Kidney tubule cell (primary cell): Measurements from ENCODE around the gene COL19A1.
"Not testable (repeated sequence)": the region's sequence is repeated elsewhere in the genome, so short reads cannot be mapped to it uniquely, and the experiment has no call there.

Source experiments
- DNase-seq: peaks from one replicate; pipeline ENCODE4 v3.0.0-alpha.2; 2018; ENCODE audit warnings: low spot score

Gene COL19A1

DNA sequence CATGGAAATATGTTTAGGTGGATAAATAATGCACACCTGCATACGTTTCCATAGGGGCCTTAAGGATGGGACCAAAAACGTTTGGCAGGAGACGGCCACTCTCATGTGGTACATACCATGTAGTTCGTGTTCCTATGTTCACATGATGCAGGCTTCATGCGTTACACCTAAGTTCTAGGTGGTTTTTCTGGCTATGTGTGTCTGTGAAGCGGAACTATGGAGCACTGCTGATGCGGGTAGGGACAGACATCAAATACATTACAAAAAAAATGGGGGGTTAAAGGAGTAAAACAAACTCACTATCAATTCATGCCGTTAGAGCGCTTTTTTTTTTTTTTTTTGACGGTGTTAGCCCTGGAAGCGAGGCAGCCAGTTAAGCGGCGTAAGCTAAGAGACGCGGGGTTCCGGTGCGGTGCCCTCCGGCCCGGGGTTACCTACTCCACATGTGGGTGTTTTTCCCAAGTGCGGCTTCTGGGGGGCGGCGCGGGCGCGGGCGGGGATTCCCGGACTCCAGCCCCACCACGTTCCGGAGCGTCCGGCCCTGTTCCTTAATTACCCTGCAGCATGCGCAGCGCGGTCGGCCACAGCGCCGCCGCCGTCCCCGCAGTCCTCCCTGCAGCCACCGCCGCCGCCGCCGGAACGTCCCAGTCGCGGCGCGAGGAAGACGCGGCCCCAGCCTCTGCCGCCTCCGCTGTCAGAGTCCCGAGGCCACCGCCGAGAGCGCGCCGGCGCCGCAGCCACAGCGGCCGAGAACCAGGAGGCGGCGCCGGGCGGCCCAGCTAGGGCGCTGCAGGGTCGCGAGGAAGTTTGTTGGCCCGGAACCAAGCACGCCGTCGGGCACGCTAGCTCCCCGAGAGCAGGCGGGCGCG is 648 bp downstream of the COL19A1 start:
- DNase-seq = peak; percentile 48

DNA sequence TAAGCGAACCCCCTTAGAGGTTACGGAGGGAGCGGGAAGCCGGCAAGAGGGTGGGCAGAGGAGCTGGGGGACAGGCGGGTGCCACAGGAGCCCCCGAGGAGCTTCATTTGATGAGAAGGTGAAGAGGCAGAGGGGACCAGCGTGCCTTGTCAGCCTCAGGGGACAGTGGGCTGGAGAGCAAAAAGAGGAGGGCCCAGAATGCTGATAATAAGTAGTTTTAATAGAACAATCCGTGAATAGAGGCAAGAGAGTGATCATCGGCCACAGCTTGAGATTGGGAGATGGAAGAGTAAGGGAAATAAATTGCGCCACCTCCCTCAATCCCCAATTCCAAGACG is 1.3 kb downstream of the COL19A1 start:
- no peak for DNase-seq

DNA sequence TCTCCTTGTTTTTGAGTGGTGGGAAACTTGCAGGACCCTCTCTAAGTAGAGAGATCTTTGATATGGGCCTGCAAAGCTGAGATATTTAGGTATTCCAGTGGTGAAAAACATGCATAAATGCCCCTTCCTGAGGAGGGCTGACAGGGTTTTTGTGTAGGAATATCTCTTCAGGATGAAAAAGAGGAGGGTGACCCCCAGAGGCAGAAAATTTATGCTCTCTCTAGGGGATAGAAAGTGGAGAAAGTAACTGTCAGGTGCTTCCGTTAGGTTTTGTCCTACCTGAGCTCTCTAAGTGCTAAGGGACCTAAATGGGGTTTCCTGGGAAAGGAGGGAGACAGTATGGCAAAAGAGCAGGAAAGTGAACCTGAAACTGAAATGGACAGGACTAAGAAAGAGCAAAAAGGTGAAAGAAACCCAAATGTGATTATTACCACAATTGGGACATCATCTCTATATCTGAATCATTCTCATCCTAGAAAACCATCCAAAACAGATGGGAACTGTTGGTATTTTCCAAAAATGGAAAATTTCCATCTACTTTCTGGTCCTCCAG is 2.0 kb downstream of the COL19A1 start:
- no peak for DNase-seq

DNA sequence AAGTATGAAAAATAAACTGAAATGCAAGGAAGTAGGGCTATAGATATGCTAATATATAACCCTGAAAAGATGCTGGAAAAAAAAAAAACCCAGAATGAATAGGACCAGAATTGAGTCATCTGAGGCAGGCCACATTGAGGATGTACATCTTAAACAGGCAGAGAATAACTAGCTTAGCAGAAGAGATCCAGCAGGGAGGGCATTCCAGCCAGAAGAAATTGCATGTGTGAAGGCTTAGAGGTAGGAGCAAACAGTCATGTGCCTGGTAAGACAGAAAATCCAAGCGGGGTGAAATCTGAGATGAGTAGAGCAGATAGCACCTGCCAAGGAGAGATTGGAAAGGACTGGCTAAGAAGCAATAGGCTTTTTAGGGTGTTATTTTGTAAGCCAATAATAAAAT is 2.6 kb downstream of the COL19A1 start:
- no peak for DNase-seq

DNA sequence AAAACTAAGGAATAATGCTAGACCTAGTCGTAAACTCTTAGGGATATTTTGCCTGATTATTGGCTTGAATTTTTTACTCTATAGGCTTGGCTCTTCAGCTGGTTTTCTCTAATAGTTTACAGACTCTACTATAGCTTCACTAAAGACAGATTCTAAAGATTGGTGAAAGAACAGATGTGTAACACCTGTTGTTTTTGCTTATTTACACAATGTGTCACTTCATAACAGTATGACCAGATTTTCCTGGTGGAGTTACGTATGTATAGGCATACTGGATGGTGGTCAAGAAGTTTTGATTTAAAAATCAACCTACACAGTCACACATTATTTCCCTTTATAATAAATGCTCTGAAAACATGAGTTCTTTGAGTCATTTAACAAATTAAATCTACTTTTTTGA is 4.8 kb downstream of the COL19A1 start:
- no peak for DNase-seq

DNA sequence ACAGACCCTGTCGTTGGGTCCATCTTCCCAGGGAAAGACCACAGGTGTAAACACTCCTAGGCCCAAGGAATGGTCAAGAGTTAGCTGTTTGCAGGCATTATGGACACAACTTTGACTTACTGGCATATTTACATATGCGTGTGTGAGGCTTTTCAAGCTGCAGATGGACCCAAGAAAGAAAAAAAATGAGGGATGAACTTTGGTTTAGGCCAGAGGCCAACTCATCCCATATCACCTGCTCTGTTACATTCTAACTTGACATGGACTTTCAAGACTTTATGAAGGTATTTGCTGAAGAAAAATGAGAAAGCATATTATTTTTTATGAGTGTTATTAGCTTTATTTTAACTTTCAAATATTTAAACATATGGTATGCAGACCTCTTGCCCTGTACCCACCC is 6.9 kb downstream of the COL19A1 start:
- DNase-seq = no peak

DNA sequence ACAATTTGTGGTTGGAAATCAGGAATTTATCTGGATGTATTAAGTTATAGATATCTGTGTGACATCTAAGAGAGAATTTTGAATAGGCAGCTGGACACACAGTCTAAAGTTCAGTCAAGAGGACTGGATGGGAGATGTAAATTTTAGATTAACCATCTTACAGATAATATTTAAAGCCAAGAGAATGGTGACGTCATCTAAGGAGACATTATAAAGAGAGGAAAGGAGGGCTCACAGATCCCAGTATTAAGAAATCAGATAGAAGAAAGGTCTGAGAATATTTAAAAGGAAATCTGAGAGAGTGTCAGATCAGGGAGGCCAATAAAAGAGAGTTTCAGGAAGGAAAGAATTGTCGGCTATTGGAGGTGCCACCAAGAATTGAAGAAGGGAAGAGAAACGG is 9.4 kb downstream of the COL19A1 start:
- DNase-seq = no peak

DNA sequence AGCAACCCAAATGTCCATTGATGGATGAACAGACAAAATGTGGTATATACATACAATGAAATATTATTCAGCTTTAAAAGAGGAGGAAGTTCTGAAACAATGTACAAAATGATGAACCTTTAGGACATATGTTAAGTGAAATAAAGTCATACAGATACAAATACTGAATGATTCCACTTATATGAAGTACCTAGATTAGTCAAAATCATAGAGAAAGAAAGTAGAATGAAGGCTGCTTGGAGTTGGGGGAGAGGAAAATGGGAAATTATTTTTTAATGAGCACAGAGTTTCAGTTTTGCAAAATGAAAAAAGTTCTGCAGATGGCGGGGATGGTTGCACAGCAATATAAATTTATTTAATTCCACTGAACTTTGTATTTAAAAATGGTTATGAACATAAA is 12.4 kb downstream of the COL19A1 start:
- no peak for DNase-seq

DNA sequence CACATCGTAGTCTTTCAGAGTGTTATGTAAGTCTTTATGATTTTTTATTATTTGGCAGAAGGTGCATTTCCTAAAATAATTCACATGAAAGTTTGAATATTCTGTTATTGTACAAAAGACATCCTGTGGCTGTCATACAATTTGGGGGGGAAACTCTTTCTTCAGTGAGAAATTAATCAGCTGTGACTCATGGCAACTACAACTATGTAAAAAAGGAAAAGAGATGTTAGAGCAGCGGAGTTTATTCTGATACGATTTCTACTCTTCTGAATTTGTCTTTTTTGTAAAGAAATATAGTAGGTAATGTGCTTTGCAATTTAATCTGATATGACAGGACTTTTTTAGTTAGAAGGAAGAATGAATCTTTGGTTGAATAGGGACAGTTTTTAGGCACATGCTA is 14.2 kb downstream of the COL19A1 start:
- no peak for DNase-seq

DNA sequence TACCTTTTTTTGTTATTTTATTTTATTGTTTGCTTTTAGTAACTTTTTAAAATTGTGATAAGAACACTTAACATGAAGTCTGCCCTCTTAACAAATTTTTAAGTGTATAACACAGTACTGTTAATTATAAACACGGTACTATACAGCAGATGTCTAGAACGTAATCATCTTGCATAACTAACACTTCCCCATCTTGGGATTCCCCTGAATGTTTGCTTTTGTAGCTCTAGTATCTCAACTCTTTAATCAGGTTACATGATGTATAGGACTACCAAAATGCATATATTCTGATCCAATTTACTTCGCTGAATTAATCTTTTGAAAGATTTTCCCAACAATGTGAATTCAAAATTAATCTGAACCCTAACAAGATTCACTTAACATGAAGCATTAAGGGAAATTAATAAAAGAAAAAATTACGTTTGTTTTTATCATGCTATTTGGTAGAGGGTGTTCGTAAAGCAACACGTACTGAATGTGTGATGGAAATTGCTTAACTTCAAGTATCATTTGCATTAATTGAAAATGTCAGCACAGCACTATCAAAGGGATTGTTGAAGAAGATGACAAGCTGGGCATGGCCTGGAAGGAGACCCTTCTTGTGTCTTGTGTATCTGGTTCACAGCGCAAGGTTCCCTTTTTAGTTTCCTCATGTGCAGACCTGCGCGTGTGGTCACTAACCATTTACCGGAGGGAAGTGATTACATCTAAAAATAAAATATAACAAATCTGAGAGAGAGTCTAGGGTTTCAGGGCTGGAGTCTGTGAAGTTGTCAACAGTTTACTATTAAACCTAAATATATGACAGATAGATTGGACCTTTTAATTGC is 15.2 kb downstream of the COL19A1 start:
- no peak for DNase-seq

DNA sequence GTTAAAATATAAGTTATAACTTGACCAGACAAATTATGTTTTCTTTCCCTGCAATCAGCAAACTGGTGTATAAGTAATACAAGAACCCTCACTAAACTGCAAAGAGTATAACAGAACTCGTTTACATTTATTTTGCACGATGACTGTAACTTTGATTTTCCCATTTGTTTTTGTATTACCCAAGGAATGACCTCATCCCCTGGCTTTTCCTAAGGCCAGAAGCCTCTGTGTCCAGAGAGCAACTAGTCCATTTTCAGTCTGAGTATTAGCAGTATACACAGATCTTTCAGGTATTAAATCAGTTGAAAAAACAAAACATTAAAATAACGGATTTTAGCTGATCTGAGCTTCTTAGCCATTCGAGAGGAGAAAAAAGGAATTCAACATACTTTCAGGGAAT is 17.2 kb downstream of the COL19A1 start:
- DNase-seq = no peak

DNA sequence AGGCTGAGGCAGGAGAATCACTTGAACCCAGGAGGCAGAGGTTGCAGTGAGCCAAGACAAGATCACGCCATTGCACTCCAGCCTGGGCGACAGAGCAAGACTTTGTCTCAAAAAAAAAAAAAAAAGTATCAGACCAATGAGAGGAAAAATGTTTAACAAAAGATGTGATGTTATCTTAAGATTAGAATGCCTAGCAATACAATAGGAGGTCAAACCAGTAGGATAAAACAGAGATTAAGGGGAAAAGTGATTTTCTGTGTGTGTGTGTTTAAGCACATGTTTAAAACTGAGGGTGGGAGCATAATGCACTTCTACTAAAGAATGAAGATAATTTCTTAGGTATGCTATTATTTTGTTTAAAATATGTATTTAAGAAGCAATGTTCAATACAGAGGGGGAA is 17.9 kb downstream of the COL19A1 start:
- no peak for DNase-seq

DNA sequence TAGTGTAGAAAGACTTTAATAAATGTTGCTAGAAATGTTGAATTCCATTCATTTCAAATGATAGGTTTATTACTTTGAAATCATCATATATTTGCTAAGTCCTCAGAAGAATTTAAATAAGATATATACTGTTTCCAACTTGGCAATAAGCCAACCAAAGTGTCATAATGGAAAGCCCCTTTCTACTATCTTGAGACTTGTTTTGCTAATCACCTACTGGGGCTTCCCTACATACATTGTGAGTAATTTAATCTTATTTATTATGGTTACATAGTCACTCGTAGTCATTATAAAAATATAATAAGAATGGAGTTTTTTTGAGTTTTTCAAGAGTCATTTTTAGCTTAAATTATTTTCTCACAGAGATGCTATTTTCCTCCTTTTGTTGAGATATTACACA is 20.7 kb downstream of the COL19A1 start:
- peak; percentile 11 for DNase-seq

DNA sequence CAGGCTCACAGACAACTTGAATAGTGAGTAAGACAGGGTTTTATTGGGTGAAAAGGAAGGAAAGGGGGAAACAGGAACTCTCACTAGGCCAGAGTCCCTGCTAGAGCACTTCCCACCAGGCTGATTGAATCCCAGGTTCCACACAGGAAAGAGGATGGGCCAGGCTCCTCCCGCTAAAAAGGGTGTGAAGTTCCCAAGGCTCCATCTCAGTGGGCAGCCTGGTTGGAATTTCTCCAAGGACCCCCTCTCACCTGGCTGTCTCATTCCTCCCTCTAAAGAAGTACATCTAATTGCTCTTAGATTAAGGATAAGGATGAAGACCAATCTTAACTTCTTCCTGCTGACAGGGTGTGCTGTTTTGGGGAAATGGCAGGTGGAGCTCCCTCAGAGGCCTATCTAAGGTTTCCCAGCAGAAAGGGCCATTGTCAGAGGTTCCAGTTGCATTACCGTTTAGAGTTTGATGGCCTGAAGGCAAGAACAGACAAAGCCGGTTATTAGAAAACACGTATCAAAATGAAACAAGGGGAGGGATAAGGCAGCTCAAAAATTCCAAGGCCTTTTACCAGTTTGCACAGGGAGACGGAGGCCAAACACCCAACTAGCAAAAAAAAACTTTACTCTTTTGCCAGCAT is 21.5 kb downstream of the COL19A1 start:
- no peak for DNase-seq

DNA sequence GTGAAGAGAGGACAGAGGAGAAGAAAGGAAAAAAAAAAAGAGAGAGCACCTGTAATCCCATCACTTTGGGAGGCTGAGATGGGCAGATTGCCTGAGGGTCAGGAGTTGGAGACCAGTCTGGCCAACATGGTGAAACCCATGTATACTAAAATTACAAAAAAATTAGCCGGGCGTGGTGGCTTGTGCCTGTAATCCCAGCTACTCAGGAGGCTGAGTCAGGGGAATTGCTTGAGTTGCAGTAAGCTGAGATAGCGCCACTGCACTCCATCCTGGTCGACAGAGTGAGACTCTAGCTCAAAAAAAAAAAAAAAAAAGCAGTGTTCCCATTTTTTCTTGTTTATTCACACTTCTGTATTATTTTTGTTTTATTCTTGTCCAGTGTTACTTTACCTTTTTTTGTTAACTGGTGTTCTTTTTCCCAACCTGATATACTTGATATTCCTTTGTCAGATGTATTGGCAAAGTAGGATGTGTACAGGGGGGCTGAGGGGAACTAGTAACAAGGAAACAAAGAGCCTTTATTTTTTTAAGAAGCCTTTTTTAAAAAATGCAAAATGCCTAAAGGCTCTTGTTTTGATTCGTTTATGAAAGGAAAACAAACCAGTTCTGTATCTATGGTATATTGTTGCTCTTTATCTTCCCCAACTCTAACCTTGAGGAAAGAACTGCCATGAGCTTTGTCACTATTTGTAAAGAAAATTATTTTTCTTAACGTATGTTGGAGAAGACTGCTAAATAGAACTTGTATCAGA is 22.3 kb downstream of the COL19A1 start:
- DNase-seq = no peak

DNA sequence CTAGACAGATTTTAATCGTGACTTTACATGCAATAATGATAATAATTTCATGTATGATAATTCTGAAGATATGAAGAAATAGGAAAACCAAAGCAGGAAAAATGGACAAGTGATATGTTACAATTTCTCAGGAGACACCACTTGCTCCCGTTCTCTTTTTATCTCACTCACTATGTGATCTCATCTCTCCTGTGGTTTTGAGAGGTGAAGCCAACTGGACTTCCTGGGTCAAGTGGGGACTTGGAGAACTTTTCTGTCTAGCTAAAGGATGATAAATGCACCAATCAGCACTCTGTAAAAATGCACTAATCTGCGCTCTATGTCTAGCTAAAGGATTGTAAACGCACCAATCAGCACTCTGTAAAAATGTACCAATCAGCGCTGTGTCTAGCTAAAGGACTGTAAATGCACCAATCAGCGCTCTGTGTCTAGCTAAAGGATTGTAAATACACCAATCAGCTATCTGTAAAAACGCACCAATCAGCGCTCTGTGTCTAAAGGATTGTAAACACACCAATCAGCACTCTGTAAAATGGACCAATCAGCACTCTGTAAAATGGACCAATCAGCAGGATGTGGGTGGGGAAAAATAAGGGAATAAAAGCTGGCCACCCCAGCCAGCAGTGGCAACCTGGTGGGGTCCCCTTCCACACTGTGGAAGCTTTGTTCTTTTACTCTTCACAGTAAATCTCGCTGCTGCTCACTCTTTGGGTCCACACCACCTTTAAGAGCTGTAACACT is 23.0 kb downstream of the COL19A1 start:
- peak; percentile 18 for DNase-seq

DNA sequence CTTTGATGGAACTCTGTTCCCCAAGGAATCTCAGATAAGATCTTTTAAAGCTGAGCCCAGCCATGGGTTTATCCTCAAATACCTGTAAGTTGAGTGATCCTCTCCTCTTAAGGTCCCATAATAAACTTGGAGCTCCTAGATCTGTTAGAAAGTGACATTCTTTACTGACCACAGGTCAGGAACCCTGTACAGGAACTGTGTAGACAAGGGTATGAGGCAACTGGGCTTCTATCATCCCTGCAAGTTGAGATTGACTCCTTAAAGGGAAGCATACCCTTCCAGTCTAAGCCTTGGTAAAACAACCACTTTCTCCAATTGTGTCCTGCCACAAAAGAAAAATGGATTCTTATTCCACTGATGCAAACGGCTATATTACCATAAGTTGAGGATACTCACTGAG is 26.2 kb downstream of the COL19A1 start:
- DNase-seq = not testable (repeated sequence)

DNA sequence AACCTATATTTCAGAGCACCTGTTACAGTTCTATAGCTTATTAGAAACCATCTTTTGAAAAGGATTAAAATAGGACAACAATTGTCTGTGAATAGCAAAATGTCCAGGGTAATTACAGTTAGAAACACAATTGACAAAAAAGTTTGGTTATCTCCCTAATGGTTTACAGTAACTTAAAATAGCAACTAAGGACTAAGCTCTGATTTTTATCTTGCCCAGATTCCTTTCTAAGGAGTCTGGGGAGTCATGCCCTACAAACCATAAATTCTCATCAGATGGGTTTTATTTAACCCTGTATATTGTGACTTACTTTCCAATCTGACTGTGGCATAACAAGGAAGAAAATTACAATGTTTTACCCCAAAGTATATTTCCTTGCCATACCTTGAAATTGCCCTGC is 26.9 kb downstream of the COL19A1 start:
- DNase-seq = not testable (repeated sequence)

DNA sequence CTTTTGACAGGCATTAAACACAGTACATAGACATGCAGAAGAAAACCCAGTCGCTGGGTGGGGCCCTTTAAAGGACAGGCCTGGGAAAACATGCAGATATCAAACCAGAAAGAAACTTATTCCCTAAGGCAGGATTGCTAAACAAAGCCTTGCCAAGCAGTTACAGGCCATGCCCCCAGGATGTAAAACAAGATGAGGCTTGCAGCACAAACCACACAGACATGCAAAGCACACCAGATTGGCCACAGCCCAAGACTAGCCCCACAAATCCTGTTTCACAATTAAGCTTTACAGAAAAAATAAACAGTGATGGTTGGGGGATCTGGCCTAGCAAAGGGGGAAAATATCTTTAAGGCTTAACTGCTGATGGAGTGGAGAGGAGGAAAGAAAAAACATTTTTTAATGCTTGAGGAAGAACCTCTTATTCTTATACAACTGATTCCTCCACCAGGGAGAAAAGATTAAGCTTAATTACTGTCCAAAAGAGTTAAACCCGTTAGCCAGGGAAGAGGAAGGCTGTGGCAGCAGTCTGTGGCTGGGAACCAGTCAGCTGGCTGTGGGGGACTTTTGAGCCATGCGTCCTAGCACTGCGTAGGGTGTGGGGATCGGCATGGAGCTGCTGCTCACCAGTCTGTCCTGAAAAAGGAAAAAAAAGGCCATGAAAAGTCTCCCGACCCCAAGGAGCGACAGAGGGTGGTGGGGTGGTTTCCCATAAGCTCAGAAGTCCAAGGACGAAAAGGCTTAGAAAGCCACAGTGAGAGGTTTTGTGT is 28.4 kb downstream of the COL19A1 start:
- DNase-seq = no peak

DNA sequence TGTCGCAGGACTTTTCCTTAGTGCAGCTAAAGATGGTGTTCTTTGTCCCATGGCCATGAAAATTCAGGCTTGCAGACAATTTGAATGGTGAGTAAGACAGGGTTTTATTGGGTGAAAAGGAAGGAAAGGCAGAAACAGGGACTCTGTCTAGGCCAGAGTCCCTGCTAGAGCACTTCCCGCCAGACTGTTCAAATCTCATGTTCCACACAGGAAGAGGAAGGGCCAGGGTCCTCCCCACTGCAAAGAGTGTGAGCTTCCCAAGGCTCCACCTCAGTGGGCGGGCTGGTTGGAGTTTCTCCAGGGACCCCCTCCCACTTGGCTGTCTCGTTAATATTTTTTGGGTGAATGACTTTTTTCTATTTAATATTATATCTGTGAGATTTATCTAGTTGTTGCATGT is 29.0 kb downstream of the COL19A1 start:
- no peak for DNase-seq
